GM12865 (cell line): ENCODE results near the gene THAP3.
A peak's percentile ranks its signal among the peaks of the same experiment; 100 is the strongest.

Source experiments
- DNase-seq: peaks from one replicate; pipeline ENCODE4 v3.0.0; 2010; ENCODE audit warnings: low read depth
- H3K4me3 ChIP-seq: 2 replicates; pipeline ENCODE4 v1.5.1; 2011; ENCODE audit warnings: mild to moderate bottlenecking, low read depth, low read length, control low read depth
- CTCF ChIP-seq: IDR thresholded peaks from 2 replicates; pipeline ENCODE4 v1.5.1; 2011; ENCODE audit warnings: low read length, control low read depth, low read depth, inconsistent platforms; ENCODE audit not compliant: insufficient read depth; ENCODE audit errors: missing control alignments

The THAP3 gene

GRCh38 chr1:6614019-6614928 lies 10.4 kb upstream of the THAP3 start:
- peak; percentile 45 for DNase-seq
- H3K4me3 ChIP-seq: peak overlapping the region; percentile 79
- no peak for TF ChIP-seq CTCF

GRCh38 chr1:6614929-6615785 lies 9.5 kb upstream of the THAP3 start:
- no peak for TF ChIP-seq CTCF
- peak overlapping the region; percentile 79 for H3K4me3 ChIP-seq
- DNase-seq: no peak

- TF ChIP-seq CTCF: no peak
- no peak overlapping the region for H3K4me3 ChIP-seq
- no peak for DNase-seq
Measured at GRCh38 chr1:6619045-6619444, 5.6 kb upstream of the THAP3 start.

- DNase-seq: no peak
- TF ChIP-seq CTCF: no peak
- H3K4me3 ChIP-seq: no peak overlapping the region
Measured at GRCh38 chr1:6621429-6622391, 3.0 kb upstream of the THAP3 start.

- no peak for DNase-seq
- no peak for TF ChIP-seq CTCF
- no peak overlapping the region for H3K4me3 ChIP-seq
Measured at GRCh38 chr1:6622396-6623152, 2.1 kb upstream of the THAP3 start.
